ENCODE results near the gene COX6B2.

COX6B2 gene

DNA sequence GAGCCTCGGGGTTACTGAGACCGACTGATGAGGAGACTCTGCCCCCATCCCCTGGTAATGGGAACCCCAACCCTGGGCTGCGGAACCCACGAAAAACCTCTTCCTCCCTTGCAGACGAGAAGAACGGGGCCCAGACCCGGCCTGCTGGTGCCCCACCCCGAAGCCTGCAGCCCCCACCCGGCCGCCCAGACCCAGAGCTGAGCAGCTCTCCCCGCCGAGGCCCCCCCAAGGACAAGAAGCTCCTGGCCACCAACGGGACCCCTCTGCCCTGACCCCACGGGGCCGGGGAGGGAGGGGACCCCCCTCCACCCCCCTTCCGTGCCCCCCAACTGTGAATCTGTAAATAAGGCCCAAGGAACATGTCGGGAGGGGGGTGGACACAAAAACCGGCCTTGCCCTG is 42.7 kb downstream of the COX6B2 start:
- DNase-seq, result no peak

DNA sequence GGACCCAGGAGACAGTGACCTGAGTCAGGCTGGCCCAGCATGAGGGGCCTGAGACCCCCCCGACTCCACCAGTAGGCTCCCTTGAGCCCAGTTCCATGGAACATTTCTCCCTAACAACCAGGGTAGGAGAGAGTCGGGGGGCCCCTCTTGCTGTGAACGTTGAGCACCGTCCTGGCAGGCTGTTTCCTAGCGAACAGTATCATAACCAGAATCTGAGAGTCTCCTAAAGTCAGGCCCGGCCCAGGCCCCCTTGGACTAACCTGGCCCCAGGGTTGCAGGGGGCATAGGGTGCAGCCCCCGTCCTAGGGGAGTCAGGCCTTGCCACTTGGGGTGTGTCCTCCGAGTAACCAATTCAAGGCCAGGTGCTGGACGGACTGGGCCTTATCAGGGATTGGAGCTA is 43.1 kb downstream of the COX6B2 start:
- DNase-seq, result no peak

DNA sequence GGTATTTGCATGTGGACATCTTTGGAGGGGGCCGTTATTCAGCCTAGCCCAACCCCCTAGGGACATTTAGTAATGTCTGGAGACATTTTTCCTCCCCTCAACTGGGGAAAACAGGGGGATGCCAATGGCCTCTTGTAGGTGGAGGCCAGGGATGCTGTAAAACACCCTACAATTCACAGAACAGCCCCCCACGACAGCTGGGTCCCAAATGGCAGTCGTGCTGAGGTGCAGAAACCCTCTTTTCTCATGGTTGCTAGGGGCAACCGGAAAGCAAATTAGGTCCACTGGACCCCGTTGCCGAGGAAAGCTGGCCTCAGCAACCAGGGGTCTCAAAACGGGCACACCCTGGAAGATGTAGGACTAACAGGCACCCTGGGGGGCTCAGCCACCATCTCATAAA is 44.0 kb downstream of the COX6B2 start:
- DNase-seq, result no peak

DNA sequence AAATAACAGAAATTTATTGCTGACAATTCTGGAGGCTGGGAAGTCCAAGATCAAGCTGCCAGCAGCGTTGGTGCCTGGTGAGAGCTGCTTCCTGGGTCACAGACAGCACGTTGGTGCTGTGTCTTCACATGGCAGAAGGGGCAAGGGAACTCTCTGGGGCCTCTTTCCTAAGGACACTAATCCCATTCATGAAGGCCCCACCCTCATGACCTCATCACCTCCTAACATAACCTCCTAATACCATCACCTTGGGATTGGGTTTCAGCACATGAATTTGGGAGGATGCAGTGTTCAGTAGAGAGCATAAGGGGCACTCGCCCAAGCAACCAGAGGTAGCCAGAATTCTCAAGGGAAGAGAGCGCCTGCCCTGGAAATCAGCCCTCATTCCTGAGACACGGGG is 45.1 kb downstream of the COX6B2 start:
- no peak for DNase-seq

DNA sequence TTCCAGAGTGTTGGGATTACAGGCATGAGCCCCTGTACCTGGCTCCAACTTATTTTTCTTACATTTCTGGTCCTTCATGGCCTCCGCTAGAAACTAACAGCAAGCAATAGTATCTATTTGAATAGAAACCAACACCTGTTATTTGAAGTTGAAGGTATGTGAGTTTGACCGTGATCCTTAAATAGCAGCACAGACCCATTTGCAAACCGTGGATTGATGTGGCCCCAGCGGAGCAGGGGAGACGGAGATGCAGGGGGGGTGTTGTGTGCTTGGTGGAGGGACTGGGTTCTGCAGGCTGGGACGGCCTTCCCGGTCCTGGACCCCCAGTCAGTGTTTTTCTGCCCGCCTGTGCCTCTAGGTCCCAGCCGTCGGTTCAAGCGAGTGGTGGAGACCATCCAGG is 46.2 kb downstream of the COX6B2 start:
- DNase-seq, result no peak

DNA sequence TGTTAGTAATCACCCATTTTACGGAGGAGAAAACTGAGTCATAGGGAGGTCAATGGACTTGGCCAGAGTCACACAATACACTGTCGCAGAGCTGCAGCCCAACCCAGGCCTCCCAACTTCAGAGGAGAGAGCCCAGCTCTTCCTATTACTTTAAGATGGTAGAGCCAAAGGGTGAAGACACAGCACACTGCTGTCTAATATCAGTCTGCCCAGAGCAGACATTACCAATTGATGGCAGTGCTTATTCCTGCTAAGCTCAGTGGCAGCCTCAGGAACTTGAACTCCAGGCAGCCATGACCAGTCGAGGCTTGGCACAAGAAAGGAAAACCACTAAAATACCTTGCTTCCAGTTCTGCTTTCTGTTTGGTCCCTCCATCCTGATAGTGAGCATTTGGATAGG is 47.8 kb downstream of the COX6B2 start:
- DNase-seq, result no peak

DNA sequence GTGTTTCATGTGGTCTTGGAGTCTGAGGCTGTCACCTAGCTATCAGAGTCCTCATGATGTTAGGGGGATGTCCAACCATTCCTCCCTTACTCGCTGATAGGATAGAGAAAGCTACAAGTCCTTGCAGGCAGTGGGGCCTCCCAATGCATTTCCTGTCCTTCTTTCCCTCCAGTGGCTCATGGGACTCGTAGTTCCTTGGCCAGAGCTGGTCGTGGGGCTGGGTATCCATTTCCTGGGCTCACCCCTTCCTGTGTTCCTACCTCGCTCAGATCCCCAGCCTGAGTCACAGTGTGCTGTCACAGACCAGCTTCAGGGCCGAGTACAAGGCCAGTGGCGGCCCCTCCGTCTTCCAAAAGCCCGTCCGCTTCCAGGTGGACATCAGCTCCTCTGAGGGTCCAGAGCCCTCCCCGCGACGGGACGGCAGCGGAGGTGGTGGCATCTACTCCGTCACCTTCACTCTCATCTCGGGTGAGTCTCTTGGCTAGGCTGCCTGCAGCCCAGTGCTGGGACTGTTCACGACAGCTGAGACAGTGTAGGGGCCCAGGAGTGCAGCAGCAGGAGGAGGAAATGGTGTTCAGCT is 48.4 kb downstream of the COX6B2 start:
- DNase-seq, result no peak

DNA sequence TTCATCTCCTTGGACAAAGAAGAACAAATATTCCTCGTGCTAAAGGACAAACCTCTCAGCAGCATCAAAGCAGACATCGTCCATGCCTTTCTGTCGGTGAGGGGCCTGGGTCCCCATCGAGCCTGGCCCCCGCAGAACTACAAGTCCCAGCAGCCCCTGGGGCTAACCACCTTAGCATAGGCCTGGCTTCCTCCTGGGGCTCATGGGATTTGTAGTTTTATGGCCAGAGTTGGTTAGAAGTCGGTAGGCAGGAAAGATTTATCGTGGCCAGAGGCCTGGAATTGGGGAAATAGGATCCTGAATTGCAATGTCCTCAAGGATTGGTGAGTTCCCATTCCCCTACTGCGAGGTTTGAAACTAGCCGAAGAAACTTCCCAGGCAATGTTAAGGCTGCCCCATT is 49.0 kb downstream of the COX6B2 start:
- DNase-seq, result peak; percentile 34

DNA sequence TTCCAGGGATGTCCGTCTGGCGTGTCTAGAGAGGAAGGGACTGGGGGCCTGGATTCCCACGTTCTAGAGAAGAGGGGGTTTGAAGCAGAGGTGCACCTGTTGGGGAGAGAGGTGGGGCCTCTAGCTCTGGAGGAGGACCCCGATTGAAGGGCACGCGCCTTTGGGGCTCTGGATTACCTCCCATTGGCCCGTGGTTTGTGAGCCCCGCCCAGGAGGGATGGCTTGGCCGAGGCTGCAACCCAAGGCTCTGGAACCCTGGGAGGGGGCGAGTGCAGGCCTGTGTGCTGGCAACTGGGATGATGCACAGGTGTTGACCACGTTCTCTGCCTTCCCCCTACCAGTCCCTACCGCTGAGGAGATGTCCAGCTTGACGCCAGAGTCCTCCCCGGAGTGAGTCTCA is 49.5 kb downstream of the COX6B2 start:
- DNase-seq, result no peak

DNA sequence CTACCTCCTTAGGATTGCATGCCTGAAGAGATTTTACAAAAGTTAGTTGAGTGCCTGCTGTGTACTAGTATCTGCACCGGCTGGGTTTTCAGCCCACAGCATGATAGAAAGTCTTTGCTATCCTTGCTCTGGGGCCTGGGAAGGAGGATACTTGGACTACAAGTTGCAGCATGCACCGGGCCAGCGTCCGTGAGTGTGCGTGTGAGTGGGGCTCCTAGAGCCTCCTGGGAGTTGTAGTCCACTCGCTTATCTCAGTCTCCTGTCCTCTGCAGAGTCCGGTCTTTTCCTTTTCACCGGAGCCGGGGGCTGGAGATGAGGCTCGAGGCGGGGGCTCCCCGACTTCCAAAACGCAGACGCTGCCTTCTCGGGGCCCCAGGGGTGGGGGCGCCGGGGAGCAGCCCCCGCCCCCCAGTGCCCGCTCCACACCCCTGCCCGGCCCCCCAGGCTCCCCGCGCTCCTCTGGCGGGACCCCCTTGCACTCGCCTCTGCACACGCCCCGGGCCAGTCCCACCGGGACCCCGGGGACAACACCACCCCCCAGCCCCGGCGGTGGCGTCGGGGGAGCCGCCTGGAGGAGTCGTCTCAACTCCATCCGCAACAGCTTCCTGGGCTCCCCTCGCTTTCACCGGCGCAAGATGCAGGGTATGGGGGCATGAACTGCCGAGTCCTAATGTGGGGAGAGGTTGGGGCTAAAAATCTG is 50.1 kb downstream of the COX6B2 start:
- peak; percentile 9 for DNase-seq

DNA sequence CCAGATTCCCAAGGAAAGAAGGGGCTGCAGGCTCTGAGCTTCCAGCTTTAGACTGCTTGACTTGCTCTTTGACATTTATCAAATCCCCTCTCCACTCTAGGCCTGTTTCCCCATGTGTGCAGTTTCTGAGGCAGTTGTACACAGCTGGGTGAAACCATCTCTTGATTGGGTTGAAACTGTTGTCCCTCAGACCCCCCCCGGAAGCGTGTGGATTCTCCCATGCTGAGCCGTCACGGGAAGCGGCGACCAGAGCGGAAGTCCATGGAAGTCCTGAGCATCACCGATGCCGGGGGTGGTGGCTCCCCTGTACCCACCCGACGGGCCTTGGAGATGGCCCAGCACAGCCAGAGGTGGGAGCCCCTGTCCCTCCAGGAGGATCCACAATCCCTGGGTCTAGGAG is 51.0 kb downstream of the COX6B2 start:
- DNase-seq, result no peak

DNA sequence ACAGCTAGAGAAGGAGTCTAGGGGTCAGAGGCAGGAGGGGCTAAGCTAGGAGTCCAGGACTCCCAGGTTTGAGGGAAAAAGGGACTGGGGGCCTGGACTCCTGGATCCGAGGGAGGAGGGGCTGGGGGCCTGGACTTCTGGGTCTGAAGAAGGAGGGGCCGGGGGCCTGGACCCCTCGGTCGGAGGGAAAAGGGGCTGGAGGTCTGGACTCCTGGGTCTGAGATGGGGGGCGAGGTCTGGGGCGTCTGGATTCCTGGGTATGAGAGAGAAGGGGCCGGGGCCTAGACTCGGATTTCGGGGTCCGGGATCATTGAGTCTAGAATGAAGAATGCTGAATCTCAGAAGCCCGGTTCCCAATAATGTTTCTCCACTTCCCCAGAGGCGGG is 52.2 kb downstream of the COX6B2 start:
- no peak for DNase-seq

DNA sequence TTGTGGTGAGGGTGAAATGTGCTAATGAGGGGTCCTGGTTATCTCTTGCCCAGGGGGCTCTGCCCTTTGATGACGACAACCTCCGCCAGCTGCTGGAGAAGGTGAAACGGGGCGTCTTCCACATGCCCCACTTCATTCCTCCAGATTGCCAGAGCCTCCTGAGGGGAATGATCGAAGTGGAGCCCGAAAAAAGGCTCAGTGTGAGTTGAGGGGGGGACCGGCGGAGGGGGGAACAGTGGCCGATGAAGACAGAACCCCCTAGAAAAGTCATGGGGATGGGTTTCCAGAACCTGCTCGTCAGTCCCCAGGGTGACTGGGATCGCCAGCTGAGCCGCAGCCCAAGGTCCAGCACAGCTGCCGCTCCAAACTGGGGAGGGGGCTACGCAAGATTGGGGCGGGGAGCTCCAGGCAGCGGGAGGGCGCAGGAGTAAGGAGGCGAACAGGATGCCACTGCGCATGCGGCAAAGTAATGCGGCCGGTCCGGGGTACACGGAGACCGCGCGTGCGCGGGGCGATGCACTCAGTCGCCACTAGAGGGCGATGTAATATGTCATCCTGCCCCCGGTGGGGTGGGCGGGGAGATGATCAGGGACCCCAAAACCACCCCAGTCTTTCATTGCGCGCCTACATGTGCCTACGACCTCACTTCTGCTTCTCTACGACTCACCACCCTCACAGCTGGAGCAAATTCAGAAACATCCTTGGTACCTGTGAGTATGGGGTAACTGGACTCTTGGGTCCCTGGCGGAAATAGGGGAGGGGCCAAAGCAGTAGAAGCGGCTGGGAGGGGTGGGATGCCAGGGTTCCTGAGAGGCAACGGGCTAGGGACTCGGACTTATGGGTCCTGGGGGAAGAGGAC is 52.8 kb downstream of the COX6B2 start:
- no peak for DNase-seq

DNA sequence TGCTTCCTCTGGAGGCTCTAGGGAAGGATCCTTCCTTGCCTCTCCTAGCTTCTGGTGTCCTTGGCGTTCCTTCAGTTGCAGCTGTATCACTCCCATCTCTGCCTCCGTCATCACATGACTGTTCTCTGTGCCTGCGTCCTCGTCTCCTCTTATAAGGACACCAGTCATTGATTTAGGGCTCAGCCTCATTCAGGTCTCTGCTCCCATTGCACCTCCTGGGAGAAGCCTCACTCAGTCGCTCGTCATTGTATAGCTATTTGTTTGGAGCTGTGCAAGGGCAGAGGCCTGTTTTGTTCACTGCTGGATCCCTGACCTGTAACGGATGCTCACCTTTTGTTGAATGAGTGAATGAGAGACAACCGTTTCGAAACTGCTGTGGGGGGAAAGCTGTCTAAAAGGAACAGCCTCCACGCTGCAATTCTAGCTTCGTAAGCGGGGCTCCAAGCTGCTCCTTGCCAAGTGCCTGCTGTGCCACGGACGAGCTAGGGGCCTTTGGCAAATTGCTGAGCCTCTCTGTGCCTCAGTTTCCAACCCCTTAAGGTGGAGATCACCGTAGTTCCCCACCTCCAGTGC is 53.5 kb downstream of the COX6B2 start:
- no peak for DNase-seq

DNA sequence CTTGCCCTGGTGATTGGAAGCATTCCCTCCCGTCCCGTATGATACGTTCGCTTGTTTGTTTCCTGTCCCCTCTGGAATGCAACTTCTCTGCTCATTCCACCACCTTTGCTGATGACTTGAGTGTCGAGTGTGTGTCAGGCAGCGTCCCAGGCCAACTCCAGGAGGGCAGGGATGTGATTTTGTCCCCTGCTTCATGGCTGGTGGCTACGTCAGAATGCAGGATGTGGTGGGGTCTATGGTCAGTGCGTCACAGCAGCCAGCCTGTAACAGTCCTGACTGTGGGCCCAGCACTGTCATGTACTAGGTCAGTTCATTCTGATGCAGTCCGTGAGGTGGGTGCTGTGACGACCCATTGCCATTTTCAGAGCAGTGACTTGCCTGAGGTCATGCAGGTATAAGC is 54.5 kb downstream of the COX6B2 start:
- DNase-seq, result no peak

All from NCI-H2171 treated with DMSO at 0.1 percent for 48 hours (cell line).